Measurements from ENCODE around the gene FILIP1L.

FILIP1L gene

DNA sequence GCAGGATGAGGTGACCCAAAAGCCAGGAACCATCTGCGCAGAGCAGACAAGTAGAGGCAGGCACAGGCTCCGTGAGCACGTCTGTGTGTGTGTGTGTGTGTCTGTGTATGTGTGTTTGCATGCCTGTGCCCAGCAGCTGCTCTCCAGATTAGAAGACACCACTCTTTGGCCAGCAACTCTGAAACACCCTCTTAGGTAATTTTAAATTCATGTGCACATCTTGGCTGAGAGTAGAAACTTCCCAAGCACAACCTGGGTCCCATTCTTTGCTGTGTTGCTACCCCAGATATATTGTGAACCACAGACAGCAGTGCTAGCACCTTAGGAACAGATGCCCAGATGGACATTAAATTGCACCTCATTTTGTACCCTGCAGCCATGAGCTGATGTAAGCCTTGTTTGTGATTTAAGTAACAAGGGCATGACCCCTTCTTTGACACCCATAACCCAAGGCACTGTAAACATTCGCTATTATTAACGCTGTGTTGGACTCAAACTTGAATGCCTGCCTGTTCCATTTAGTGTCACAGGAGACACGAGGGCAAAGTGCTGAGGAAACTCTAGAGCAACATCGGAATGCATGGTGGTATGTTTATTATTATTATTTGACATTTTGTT, at the start of gene FILIP1L:
Gene FILIP1L (minus strand): TSS at position 89 of the 618 bp plus-strand sequence.
- TF ChIP-seq, protein P1, sequence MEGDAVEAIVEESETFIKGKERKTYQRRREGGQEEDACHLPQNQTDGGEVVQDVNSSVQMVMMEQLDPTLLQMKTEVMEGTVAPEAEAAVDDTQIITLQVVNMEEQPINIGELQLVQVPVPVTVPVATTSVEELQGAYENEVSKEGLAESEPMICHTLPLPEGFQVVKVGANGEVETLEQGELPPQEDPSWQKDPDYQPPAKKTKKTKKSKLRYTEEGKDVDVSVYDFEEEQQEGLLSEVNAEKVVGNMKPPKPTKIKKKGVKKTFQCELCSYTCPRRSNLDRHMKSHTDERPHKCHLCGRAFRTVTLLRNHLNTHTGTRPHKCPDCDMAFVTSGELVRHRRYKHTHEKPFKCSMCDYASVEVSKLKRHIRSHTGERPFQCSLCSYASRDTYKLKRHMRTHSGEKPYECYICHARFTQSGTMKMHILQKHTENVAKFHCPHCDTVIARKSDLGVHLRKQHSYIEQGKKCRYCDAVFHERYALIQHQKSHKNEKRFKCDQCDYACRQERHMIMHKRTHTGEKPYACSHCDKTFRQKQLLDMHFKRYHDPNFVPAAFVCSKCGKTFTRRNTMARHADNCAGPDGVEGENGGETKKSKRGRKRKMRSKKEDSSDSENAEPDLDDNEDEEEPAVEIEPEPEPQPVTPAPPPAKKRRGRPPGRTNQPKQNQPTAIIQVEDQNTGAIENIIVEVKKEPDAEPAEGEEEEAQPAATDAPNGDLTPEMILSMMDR (IDR thresholded peaks at IDR 0.05; ENCODE audit: borderline replicate concordance, insufficient read depth, low read depth, low read length) = no peak

DNA sequence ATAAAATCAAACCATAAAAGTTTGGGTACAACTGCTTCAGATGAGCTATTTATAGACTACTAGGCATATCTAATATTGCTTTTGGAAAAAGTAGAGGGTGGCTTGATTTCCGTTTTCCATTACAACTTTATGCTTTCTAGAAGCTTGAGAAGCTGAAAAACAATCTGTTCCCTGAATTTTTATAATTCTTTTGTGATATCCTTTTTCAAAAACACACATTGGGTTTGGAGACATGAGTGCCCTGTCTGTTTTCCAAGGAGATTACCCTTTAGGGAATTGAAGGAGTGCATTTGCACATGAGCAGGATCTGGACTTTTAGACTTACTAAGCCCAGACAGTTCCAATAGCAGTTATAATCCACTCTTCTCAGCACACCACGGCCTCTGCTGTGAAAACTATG, 49.5 kb upstream of the FILIP1L start:
- H3K4me3 ChIP-seq (ENCODE audit: low read depth, low read length) = no peak overlapping the region
- TF ChIP-seq, protein P1 (IDR thresholded peaks at IDR 0.05; ENCODE audit: borderline replicate concordance, insufficient read depth, low read depth, low read length) = no peak

More for the DNA sequence above, at the start of gene FILIP1L:
- no peak within 1 kb of the TSS for H3K4me3 ChIP-seq (ENCODE audit: low read depth, low read length)

DNA sequence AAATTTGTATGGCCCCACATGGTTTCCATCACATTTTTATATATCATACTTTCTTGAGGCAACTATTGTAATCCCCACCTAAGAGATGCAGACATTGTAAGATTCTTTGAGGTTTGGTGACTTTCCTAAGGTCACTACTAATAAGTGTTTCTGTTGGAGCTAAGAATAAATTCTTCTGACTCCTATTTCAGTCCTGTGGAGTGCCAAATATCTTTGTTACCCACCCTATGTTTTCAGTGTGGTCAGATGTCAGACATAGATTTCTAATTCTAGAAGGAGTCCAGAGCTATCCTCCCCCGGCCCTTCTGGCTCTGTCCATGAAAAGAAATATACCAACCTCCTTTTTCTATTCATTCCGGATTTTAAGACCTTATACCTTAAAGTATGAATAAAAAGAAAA, 46.2 kb upstream of the FILIP1L start:
- TF ChIP-seq, protein P1 (IDR thresholded peaks at IDR 0.05; ENCODE audit: borderline replicate concordance, insufficient read depth, low read depth, low read length) = no peak
- H3K4me3 ChIP-seq (ENCODE audit: low read depth, low read length) = no peak overlapping the region

DNA sequence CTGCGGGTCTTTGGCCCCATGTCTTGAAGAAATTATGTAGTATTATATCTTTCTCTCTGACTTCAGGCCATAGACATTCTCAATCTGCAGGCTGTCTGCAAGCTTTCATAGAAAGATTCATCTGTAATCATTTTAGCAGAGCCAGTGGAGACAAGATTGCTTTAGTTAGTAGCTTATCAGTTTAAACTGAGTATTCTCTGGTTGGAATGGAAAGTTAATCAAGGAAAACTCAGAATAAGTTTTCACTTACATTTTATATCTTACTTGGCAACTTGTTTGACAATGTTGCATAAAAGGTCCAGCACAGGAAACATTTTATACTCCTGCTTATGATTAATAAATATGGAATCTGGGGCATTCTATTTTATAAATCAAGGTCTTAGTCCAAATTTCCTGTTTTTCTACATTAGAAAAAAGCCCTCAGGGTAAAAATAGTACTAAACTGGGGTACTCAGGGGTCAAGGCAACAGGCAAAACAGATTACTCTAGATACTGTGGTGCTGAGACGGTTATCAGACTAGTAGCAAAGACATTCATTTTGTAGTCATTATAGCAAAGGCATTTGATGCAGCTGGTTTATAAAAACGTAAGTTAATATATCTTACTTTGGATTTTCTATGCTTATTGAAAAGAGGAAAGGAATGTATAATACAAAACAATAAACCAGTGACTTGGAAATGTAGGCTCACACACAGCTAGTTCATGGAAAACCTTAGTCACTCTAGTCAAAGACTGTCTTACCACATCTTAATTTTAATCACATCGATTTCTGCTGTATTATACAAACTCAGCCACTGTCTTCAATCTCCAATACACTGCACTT, 45.2 kb upstream of the FILIP1L start:
- no peak overlapping the region for H3K4me3 ChIP-seq (ENCODE audit: low read depth, low read length)
- TF ChIP-seq, protein P1 (IDR thresholded peaks at IDR 0.05; ENCODE audit: borderline replicate concordance, insufficient read depth, low read depth, low read length) = no peak

DNA sequence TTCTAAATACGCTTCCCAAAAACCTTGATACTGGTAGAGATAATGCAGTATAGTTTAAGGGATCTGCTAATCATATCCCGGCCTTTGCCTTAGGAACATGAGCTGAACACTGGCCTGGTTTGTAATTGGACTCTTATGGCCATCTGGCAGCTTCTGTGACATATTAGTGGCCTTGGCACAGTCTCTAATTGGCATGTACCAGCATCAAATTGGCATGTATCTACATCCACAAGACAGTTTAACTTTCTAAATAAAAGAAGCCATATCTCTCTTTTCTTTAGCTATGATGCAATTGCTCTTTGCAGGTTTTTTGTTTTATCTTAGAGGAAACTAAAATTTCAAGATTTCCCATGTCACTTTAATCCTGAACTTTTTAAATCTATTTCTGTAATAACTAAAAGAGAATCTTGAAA, 44.6 kb upstream of the FILIP1L start:
- H3K4me3 ChIP-seq (ENCODE audit: low read depth, low read length) = no peak overlapping the region
- TF ChIP-seq, protein P1 (IDR thresholded peaks at IDR 0.05; ENCODE audit: borderline replicate concordance, insufficient read depth, low read depth, low read length) = no peak

DNA sequence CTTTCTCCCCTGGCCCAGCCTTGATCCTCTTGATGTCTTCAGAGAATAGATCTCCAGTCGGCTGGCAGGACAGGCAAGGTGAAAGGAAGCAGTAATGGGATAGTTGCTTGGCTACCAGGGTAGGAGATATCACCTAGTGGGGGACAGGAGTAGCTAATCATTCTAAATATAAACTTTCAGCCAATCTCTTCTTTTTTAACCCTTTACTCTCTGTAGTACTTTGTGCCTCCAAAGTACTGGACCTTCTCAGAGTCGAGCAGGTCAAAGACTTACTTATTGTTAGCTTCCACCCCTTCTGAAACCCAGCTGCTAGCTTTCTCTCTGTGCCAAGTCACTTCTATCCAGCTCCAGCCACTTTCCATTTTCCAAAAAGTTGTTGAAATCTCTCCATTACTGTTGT, 43.4 kb upstream of the FILIP1L start:
- H3K4me3 ChIP-seq (ENCODE audit: low read depth, low read length) = no peak overlapping the region
- TF ChIP-seq, protein P1 (IDR thresholded peaks at IDR 0.05; ENCODE audit: borderline replicate concordance, insufficient read depth, low read depth, low read length) = no peak

DNA sequence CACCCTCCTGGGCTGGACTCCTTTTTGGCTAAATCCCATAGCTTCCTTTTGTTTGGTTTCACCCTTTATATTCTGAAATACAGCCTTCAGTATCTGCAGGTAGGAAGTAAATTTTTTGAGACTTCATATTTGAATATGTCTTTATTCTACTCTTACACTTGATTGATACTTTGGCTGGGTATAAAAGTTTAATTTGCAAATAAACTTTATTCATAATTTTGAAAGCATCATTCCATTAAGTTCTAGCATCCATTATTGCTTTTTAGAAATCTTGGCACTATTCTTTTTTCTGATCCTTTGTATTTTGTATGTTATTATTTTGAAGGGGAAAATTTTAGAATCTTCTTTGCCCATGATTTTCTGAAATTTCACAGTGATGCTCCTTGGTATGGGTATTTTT, 41.3 kb upstream of the FILIP1L start:
- H3K4me3 ChIP-seq (ENCODE audit: low read depth, low read length) = no peak overlapping the region

More for the DNA sequence above, 41.3 kb upstream of the FILIP1L start:
- TF ChIP-seq, protein P1 (IDR thresholded peaks at IDR 0.05; ENCODE audit: borderline replicate concordance, insufficient read depth, low read depth, low read length) = no peak

Data from GM12875 (cell line).